GM23338 (cell line): ENCODE measurements around the gene CDHR3. TPM values are rescaled to one million over a fixed set of nuclear protein-coding genes. Genes with fewer than 3 reads are reported as not detected.

ENCODE experiments used
- ATAC-seq: fragments of 200-7000 bp; cut with Tn5 transposase; 3 replicates; pipeline ENCODE4 v1.9.1; 2020
- DNase-seq: peaks from one replicate; pipeline ENCODE4 v3.0.0-alpha.2; 2015; ENCODE audit warnings: low spot score
- H2AFZ ChIP-seq: fragments of 200-600 bp; sonication (generic); 2 replicates; pipeline ENCODE4 v1.8.0; 2016; ENCODE audit warnings: antibody characterized with exemption, mild to moderate bottlenecking, moderate library complexity
- H3F3A ChIP-seq: fragments of 200-600 bp; sonication (generic); replicated peaks from 2 replicates; pipeline ENCODE4 v1.8.0; 2017; ENCODE audit warnings: antibody characterized with exemption, mixed run types, low read depth
- H3K27ac ChIP-seq: fragments of 200-600 bp; sonication (generic); 2 replicates; pipeline ENCODE4 v1.6.1; 2016; ENCODE audit warnings: low read depth
- H3K27me3 ChIP-seq: fragments of 200-600 bp; sonication (generic); 2 replicates; pipeline ENCODE4 v1.8.0; 2016; ENCODE audit warnings: mild to moderate bottlenecking, mixed run types, moderate library complexity; ENCODE audit not compliant: insufficient read depth
- H3K36me3 ChIP-seq: fragments of 200-600 bp; sonication (generic); 2 replicates; pipeline ENCODE4 v1.8.0; 2016; ENCODE audit warnings: mild to moderate bottlenecking; ENCODE audit not compliant: insufficient read depth
- H3K4me1 ChIP-seq: fragments of 200-600 bp; sonication (generic); 2 replicates; pipeline ENCODE4 v1.8.0; 2016; ENCODE audit warnings: mild to moderate bottlenecking, moderate library complexity; ENCODE audit not compliant: insufficient read depth
- H3K4me2 ChIP-seq: fragments of 200-600 bp; sonication (generic); 2 replicates; pipeline ENCODE4 v1.7.1; 2017; ENCODE audit warnings: mixed run types
- H3K4me3 ChIP-seq: fragments of 200-600 bp; sonication (generic); 2 replicates; pipeline ENCODE4 v1.6.1; 2016; ENCODE audit warnings: mixed run types
- H3K79me2 ChIP-seq: fragments of 200-600 bp; sonication (generic); replicated peaks from 2 replicates; pipeline ENCODE4 v1.8.0; 2017; ENCODE audit warnings: mild to moderate bottlenecking; ENCODE audit not compliant: insufficient read depth
- H3K9me2 ChIP-seq: fragments of 200-600 bp; sonication (generic); 2 replicates; pipeline ENCODE4 v1.8.0; 2017; ENCODE audit not compliant: insufficient read depth
- H4K20me1 ChIP-seq: fragments of 200-600 bp; sonication (generic); replicated peaks from 2 replicates; pipeline ENCODE4 v1.8.0; 2017; ENCODE audit warnings: mild to moderate bottlenecking; ENCODE audit not compliant: insufficient read depth
- H3K27ac Mint-ChIP-seq: 2 replicates; pipeline ENCODE4 v1.8.0; 2020; ENCODE audit warnings: inconsistent platforms, mild to moderate bottlenecking, moderate library complexity, mixed read lengths
- H3K27me3 Mint-ChIP-seq: 3 replicates; pipeline ENCODE4 v1.8.0; 2022; ENCODE audit warnings: low read depth, mild to moderate bottlenecking, moderate library complexity, mixed read lengths, inconsistent platforms; ENCODE audit not compliant: insufficient read depth, poor library complexity
- H3K36me3 Mint-ChIP-seq: 3 replicates; pipeline ENCODE4 v1.8.0; 2021; ENCODE audit warnings: low read depth, mild to moderate bottlenecking, inconsistent platforms, moderate library complexity, mixed read lengths
- H3K4me1 Mint-ChIP-seq: 3 replicates; pipeline ENCODE4 v1.8.0; 2020; ENCODE audit warnings: mild to moderate bottlenecking, inconsistent platforms, mixed read lengths
- H3K4me3 Mint-ChIP-seq: 3 replicates; pipeline ENCODE4 v1.8.0; 2021; ENCODE audit warnings: moderate library complexity, mild to moderate bottlenecking, inconsistent platforms, mixed read lengths
- H3K9me3 Mint-ChIP-seq: 3 replicates; pipeline ENCODE4 v1.8.0; 2020; ENCODE audit warnings: moderate library complexity, mild to moderate bottlenecking, inconsistent platforms, mixed read lengths
- EZH2 ChIP-seq: fragments of 200-600 bp; sonication (generic); IDR thresholded peaks from one replicate; pipeline ENCODE4 v1.8.0; 2017; ENCODE audit warnings: antibody characterized with exemption, mild to moderate bottlenecking, low read depth; ENCODE audit not compliant: unreplicated experiment
- EZH2phosphoT487 ChIP-seq: fragments of 200-600 bp; sonication (generic); IDR thresholded peaks from one replicate; pipeline ENCODE4 v1.8.1; 2018; ENCODE audit warnings: antibody characterized with exemption; ENCODE audit not compliant: unreplicated experiment
- JUNB ChIP-seq: IDR thresholded peaks from one replicate; pipeline ENCODE4 v1.6.1; 2016; ENCODE audit warnings: antibody characterized with exemption; ENCODE audit not compliant: unreplicated experiment
- POLR2AphosphoS5 ChIP-seq: IDR thresholded peaks from 2 replicates; pipeline ENCODE4 v1.6.1; 2016; ENCODE audit warnings: antibody characterized with exemption, low read depth
- REST ChIP-seq: IDR thresholded peaks from one replicate; pipeline ENCODE4 v1.6.1; 2018; ENCODE audit warnings: antibody characterized with exemption; ENCODE audit not compliant: unreplicated experiment
- ZNF114 ChIP-seq: fragments of 250-450 bp; sonication (Bioruptor Pico); IDR thresholded peaks from 2 replicates; pipeline ENCODE4 v1.5.0; 2020; ENCODE audit warnings: mild to moderate bottlenecking, moderate library complexity
- ZNF462 ChIP-seq: fragments of 250-450 bp; sonication (Bioruptor Pico); IDR thresholded peaks from 2 replicates; pipeline ENCODE4 v1.5.0; 2020; ENCODE audit warnings: mild to moderate bottlenecking, moderate library complexity
- polyA plus RNA-seq: library from polyadenylated mRNA; unstranded; fragments of >200 nt; fragmentation: Nextera tagmentation; extraction: Ambion mirVana; gene quantifications from 2 replicates; pipeline ENCODE4 v1.2.1, GENCODE V29; 2016
- total RNA-seq: library from RNA; depleted of rRNA; stranded (reverse); fragments of >200 nt; shearing (Covaris generic); gene quantifications from 2 replicates; pipeline ENCODE4 v1.2.3, GENCODE V29; 2014

CDHR3 gene
- total and polyA plus RNA-seq, 2 experiments from 2014 or later = 5.1 to 12.2 TPM

GRCh38 chr7:106022193-106022821, 59.2 kb downstream of the CDHR3 start:
- H3K4me3 Mint-ChIP-seq = no peak overlapping the region
- no peaks in the 10 kb centered on the region for H3K36me3 ChIP-seq
- no peak for DNase-seq
- no peak overlapping the region for H3K27ac Mint-ChIP-seq
- H3K9me3 Mint-ChIP-seq = no peaks in the 10 kb centered on the region
- no peaks in the 10 kb centered on the region for H4K20me1 ChIP-seq
- no peak overlapping the region for H3K4me2 ChIP-seq
- no peak overlapping the region for H3K4me3 ChIP-seq
- H3K79me2 ChIP-seq = no peaks in the 10 kb centered on the region
- peaks cover 14% of the 10 kb centered on the region for H3K4me1 ChIP-seq
- no peaks in the 10 kb centered on the region for H3K27me3 ChIP-seq
- no peak overlapping the region for H3K27ac ChIP-seq
- no peaks in the 10 kb centered on the region for H3K36me3 Mint-ChIP-seq
- H3F3A ChIP-seq = no peaks in the 10 kb centered on the region
- TF ChIP-seq REST = no peak
- TF ChIP-seq EZH2phosphoT487 = no peak
- H3K27me3 Mint-ChIP-seq = peaks cover under 1% of the 10 kb centered on the region
- peaks cover 29% of the 10 kb centered on the region for H3K4me1 Mint-ChIP-seq
- H2AFZ ChIP-seq = no peak overlapping the region
- ATAC-seq = no peak
- peaks cover 20% of the 10 kb centered on the region for H3K9me2 ChIP-seq

- H3K4me1 Mint-ChIP-seq = peaks cover 33% of the 10 kb centered on the region
- ATAC-seq = no peak
- no peaks in the 10 kb centered on the region for H3K36me3 Mint-ChIP-seq
- TF ChIP-seq POLR2AphosphoS5 (no peak), ZNF462 (CRISPR knock-in tag) (no peak), EZH2 (no peak), JUNB (no peak), ZNF114 (CRISPR knock-in tag) (no peak)
These were observed 60.6 kb downstream of the CDHR3 start for GRCh38 chr7:106023369-106024322.

More at GRCh38 chr7:106023369-106024322, 60.6 kb downstream of the CDHR3 start:
- H3K27me3 ChIP-seq = no peaks in the 10 kb centered on the region
- H3K79me2 ChIP-seq = no peaks in the 10 kb centered on the region
- H3K9me3 Mint-ChIP-seq = no peaks in the 10 kb centered on the region
- peaks cover 14% of the 10 kb centered on the region for H3K4me1 ChIP-seq
- peaks cover 20% of the 10 kb centered on the region for H3K9me2 ChIP-seq
- H3K27ac Mint-ChIP-seq = no peak overlapping the region
- H3K4me2 ChIP-seq = no peak overlapping the region
- H3K27ac ChIP-seq = no peak overlapping the region
- DNase-seq = no peak
- no peaks in the 10 kb centered on the region for H3K36me3 ChIP-seq
- no peak overlapping the region for H3K4me3 Mint-ChIP-seq
- no peak overlapping the region for H2AFZ ChIP-seq
- no peaks in the 10 kb centered on the region for H3F3A ChIP-seq
- H4K20me1 ChIP-seq = no peaks in the 10 kb centered on the region
- no peak overlapping the region for H3K4me3 ChIP-seq
- peaks cover 2% of the 10 kb centered on the region for H3K27me3 Mint-ChIP-seq
